Muscle layer of duodenum (tissue), 2 donors: ENCODE data around the gene ANKRD49.

ENCODE experiments used
- H3K27ac ChIP-seq: one replicate; pipeline ENCODE4 v1.7.0; 2013; ENCODE audit warnings: mild to moderate bottlenecking, low read length
- H3K27me3 ChIP-seq: one replicate; pipeline ENCODE4 v1.7.0; 2013; ENCODE audit warnings: low read depth, mild to moderate bottlenecking, control low read depth, low read length
- H3K36me3 ChIP-seq, 2 donors: one replicate each; pipeline ENCODE4 v1.7.0; 2013; ENCODE audit warnings: low read length in 2 of 2, control low read depth in 1 of 2, mild to moderate bottlenecking in 1 of 2; ENCODE audit not compliant: insufficient read depth in 2 of 2, control insufficient read depth in 1 of 2
- H3K4me1 ChIP-seq, 2 donors: one replicate each; pipeline ENCODE4 v1.7.0; 2013; ENCODE audit warnings: low read length in 2 of 2, mild to moderate bottlenecking in 2 of 2, control low read depth in 1 of 2, moderate library complexity in 1 of 2; ENCODE audit not compliant: insufficient read depth in 2 of 2, control insufficient read depth in 1 of 2
- H3K4me3 ChIP-seq, 2 donors: one replicate each; pipeline ENCODE4 v1.7.0; 2013; ENCODE audit warnings: low read length in 2 of 2, low read depth in 1 of 2, mild to moderate bottlenecking in 1 of 2
- H3K9me3 ChIP-seq, 2 donors: one replicate each; pipeline ENCODE4 v1.7.0; 2013; ENCODE audit warnings: low read length in 2 of 2, control low read depth in 1 of 2, mild to moderate bottlenecking in 1 of 2; ENCODE audit not compliant: control insufficient read depth in 1 of 2
- donor health status: healthy.

Gene ANKRD49

DNA sequence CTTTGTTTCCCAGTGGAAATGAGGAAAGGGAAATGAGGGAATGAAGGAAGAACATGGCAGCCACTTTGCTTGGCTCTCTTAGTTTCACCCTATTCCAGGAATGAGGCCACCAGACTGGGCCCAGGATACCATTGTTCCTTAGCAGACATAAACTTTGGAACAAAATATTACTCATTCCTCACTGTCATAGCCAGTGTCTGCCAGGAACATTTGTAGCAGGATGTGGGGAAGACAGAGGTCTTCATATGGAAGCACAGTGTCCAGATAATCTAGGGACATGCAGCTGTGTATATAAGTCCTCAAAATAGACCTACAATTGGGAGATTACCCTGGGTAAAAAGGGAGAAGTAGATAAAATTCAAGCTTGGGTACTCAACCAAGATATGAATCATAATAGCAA is 34.8 kb downstream of the ANKRD49 start:
- Histone ChIP-seq H3K4me1 (peaks cover 4 to 7% of the 10 kb centered on the region in 2 donors), H3K9me3 (no peaks in the 10 kb centered on the region), H3K4me3 (no peak overlapping the region), H3K27me3 (no peaks in the 10 kb centered on the region), H3K27ac (no peak overlapping the region), H3K36me3 (no peaks in the 10 kb centered on the region)

DNA sequence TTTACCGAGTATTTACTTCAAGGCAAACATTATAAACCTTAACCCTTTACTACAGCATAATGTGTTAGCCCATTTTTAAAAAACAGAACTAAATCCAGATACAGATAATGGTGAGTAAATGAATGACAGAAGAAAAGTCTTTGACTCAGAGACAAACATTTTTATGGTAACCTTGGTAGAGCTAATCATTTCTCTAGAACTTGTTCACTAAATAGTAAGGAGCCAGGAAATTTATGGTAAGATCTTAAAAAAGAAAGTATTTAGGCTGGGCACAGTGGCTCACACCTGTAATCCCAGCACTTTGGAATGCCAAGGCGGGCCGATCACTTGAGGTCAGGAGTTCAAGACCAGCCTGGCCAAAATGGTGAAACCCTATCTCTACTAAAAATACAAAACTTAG is 38.4 kb downstream of the ANKRD49 start:
- H3K4me3 ChIP-seq = no peak overlapping the region
- H3K4me1 ChIP-seq = peaks cover 4 to 8% of the 10 kb centered on the region in 2 donors
- no peaks in the 10 kb centered on the region for H3K27me3 ChIP-seq
- no peak overlapping the region for H3K27ac ChIP-seq
- no peaks in the 10 kb centered on the region for H3K9me3 ChIP-seq
- no peaks in the 10 kb centered on the region for H3K36me3 ChIP-seq

DNA sequence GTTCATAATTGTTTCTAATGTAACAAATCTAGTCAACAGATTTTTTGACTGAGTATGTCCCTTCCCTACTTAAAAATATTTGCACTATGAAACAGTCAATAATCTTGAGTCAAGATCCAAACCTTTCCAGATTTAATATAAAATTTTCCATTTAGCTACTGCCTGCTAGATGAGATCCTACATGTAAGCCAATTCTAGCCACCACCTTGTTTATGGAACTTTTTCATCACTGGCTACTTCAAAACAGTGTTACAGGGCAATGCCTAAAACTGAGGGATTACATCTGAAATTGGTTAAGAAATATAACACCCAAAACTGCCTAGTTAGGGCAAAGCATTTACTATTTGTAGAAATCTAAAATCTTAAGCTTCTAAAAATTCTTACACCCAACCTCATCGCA is 39.4 kb downstream of the ANKRD49 start:
- H3K27ac ChIP-seq = no peak overlapping the region
- H3K27me3 ChIP-seq = no peaks in the 10 kb centered on the region
- no peaks in the 10 kb centered on the region for H3K9me3 ChIP-seq
- no peaks in the 10 kb centered on the region for H3K36me3 ChIP-seq
- H3K4me3 ChIP-seq = no peak overlapping the region
- H3K4me1 ChIP-seq = peaks cover 4 to 8% of the 10 kb centered on the region in 2 donors

DNA sequence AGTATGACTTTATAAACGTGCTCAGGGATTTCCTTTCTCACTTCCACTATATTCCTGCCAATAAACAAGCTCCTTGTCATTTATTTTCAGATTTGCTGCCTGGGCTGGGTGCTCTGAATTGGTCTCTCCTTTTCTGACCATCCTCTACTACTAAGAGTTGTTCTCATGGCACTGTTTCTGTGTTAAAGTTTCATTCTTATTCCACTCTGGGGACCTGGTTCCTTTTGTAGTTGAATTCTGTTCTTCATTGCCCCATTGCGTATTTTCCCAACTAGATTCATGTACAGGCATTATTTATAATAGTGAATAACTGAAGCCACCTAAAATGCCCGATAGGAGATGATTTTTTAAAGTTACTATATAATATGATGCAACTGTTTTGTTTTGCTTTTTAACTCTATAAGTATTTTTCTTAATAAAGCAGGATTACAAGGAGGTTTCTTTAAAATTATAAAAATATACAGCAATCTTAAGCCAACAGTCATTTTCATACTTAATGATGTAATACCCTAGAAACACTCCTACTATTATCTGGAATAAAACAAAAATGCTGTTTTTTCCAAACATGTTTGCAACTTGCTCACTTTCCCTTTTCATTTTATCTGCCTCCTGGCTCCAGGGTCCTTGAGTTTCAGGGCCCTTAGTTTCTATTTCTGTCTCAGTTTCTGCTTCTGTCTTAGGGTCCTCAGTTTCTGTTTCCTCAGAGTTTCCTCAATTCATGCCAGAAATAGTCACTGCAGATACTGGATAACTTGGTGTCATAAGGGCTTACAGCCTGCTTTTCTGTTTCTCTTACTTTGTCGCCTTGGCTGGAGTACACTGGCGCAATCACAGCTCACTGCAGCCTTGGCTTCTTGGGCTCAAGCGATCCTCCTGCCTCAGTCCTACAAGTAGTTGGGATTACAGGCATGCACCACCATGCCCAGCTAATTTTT is 40.2 kb downstream of the ANKRD49 start:
- peak overlapping the region in 1 of 2 donors; percentile 3 for H3K4me3 ChIP-seq
- no peak overlapping the region for H3K27ac ChIP-seq
- no peaks in the 10 kb centered on the region for H3K27me3 ChIP-seq
- H3K4me1 ChIP-seq = peaks cover 4 to 8% of the 10 kb centered on the region in 2 donors
- no peaks in the 10 kb centered on the region for H3K36me3 ChIP-seq
- no peaks in the 10 kb centered on the region for H3K9me3 ChIP-seq

DNA sequence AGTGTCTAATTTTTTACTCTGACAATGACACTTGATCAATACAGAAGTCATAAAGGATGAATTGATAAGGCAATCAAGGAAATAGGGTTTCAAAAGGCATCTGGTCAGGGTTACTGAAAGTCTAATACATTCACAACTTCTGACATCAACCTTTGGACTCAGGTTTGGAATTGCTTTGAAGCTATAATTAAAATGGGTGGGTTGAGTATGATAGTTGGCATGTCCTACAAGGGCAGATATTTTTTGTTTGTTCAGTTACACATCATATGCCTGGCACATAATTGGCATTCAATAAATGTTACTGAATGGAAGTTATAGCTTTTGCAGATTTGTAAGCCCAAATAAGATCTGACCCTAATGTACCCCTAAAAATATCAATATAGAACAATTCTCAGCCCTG is 42.6 kb downstream of the ANKRD49 start:
- Histone ChIP-seq H3K9me3 (no peaks in the 10 kb centered on the region), H3K27ac (no peak overlapping the region), H3K4me1 (peaks cover 4 to 8% of the 10 kb centered on the region in 2 donors), H3K27me3 (no peaks in the 10 kb centered on the region), H3K36me3 (no peaks in the 10 kb centered on the region), H3K4me3 (no peak overlapping the region)

DNA sequence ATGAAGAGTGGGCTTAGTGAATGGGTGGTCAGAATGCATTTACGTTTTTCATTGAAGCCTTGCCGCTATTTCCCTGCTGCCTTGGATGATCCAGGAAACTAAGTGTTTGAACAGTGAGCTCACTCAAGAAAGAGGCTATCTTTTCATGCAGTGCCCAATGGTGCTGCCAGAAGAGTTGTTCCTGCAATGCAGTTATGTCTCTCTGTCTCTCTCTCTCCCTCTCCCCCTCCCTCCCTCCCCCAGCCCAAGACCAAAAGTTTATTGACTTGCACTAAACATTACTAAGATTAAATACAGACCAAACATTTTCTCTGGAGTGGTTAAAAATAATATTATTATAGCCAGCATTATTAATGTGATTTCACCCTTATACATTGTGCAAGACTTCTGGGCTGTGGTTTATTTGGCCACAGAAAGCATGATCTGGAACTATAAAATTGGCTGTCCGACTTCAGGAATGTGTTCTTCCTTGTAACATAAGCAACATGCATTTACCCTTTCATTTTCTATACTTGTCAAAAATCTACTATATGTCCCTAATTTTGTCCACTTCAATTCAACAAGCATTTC is 43.3 kb downstream of the ANKRD49 start:
- Histone ChIP-seq H3K4me1 (peaks cover 4 to 8% of the 10 kb centered on the region in 2 donors), H3K9me3 (no peaks in the 10 kb centered on the region), H3K4me3 (no peak overlapping the region), H3K27me3 (no peaks in the 10 kb centered on the region), H3K36me3 (no peaks in the 10 kb centered on the region), H3K27ac (no peak overlapping the region)

DNA sequence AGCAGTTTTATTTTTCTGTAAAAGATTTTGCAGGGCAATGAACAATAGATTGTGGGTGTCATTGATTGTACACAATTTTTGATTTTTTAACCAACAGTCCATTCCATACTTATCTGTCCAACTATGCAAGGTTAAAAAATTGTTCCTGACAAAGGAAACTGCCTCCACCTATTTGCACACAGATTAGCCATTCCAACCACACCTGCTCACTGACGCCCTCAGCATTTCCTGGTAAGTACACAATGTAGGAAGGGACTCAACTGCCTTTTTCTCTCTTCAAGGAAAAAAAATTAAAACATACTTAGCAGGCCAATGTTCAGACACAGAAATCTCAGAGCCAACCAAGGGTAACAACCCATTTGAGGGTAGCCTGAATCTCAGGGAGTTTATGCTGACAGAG is 45.6 kb downstream of the ANKRD49 start:
- peaks cover 0 to 3% of the 10 kb centered on the region in 2 donors for H3K36me3 ChIP-seq

DNA sequence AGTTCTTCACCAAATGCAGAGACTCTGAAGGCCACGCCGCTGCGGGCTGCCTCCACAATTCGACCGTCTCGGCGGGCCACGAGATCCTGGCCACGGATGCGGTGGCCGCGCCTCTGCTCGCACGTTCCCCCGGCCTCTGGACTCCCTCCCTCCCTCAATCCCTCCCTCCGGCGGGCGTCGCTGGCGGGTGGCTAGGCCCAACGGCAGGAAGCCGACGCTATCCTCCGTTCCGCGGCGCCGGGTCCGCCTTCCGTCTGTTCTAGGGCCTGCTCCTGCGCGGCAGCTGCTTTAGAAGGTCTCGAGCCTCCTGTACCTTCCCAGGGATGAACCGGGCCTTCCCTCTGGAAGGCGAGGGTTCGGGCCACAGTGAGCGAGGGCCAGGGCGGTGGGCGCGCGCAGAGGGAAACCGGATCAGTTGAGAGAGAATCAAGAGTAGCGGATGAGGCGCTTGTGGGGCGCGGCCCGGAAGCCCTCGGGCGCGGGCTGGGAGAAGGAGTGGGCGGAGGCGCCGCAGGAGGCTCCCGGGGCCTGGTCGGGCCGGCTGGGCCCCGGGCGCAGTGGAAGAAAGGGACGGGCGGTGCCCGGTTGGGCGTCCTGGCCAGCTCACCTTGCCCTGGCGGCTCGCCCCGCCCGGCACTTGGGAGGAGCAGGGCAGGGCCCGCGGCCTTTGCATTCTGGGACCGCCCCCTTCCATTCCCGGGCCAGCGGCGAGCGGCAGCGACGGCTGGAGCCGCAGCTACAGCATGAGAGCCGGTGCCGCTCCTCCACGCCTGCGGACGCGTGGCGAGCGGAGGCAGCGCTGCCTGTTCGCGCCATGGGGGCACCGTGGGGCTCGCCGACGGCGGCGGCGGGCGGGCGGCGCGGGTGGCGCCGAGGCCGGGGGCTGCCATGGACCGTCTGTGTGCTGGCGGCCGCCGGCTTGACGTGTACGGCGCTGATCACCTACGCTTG is 50.2 kb downstream of the ANKRD49 start, which contains the start of gene FUT4:
Gene FUT4, plus strand, starts transcription at position 227 of the 951 bp plus-strand sequence. Its CDS starts 213 bp downstream, at position 440.
- no peaks in the 10 kb centered on the region for H3K27me3 ChIP-seq
- H3K4me1 ChIP-seq = peaks cover 0 to 45% of the 10 kb centered on the region in 2 donors
- peak within 1 kb of the TSS; percentile 82 for H3K27ac ChIP-seq
- H3K36me3 ChIP-seq = peaks cover 0 to 3% of the 10 kb centered on the region in 2 donors
- no peaks in the 10 kb centered on the region for H3K9me3 ChIP-seq
- peak within 1 kb of the TSS; percentile 70 to 72 for H3K4me3 ChIP-seq

More for the DNA sequence above, 45.6 kb downstream of the ANKRD49 start:
- Histone ChIP-seq H3K27me3 (no peaks in the 10 kb centered on the region), H3K9me3 (no peaks in the 10 kb centered on the region), H3K27ac (peak overlapping the region; percentile 47), H3K4me3 (no peak overlapping the region), H3K4me1 (peaks cover 0 to 9% of the 10 kb centered on the region in 2 donors)

DNA sequence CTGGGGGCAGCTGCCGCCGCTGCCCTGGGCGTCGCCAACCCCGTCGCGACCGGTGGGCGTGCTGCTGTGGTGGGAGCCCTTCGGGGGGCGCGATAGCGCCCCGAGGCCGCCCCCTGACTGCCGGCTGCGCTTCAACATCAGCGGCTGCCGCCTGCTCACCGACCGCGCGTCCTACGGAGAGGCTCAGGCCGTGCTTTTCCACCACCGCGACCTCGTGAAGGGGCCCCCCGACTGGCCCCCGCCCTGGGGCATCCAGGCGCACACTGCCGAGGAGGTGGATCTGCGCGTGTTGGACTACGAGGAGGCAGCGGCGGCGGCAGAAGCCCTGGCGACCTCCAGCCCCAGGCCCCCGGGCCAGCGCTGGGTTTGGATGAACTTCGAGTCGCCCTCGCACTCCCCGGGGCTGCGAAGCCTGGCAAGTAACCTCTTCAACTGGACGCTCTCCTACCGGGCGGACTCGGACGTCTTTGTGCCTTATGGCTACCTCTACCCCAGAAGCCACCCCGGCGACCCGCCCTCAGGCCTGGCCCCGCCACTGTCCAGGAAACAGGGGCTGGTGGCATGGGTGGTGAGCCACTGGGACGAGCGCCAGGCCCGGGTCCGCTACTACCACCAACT is 51.0 kb downstream of the ANKRD49 start:
- Histone ChIP-seq H3K27me3 (no peaks in the 10 kb centered on the region), H3K4me3 (peak overlapping the region; percentile 70 to 72), H3K27ac (no peak overlapping the region), H3K9me3 (no peaks in the 10 kb centered on the region), H3K4me1 (peaks cover 0 to 49% of the 10 kb centered on the region in 2 donors), H3K36me3 (peaks cover 0 to 3% of the 10 kb centered on the region in 2 donors)

DNA sequence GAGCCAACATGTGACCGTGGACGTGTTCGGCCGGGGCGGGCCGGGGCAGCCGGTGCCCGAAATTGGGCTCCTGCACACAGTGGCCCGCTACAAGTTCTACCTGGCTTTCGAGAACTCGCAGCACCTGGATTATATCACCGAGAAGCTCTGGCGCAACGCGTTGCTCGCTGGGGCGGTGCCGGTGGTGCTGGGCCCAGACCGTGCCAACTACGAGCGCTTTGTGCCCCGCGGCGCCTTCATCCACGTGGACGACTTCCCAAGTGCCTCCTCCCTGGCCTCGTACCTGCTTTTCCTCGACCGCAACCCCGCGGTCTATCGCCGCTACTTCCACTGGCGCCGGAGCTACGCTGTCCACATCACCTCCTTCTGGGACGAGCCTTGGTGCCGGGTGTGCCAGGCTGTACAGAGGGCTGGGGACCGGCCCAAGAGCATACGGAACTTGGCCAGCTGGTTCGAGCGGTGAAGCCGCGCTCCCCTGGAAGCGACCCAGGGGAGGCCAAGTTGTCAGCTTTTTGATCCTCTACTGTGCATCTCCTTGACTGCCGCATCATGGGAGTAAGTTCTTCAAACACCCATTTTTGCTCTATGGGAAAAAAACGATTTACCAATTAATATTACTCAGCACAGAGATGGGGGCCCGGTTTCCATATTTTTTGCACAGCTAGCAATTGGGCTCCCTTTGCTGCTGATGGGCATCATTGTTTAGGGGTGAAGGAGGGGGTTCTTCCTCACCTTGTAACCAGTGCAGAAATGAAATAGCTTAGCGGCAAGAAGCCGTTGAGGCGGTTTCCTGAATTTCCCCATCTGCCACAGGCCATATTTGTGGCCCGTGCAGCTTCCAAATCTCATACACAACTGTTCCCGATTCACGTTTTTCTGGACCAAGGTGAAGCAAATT is 51.7 kb downstream of the ANKRD49 start:
- H3K4me1 ChIP-seq = peaks cover 0 to 49% of the 10 kb centered on the region in 2 donors
- H3K27me3 ChIP-seq = no peaks in the 10 kb centered on the region
- no peaks in the 10 kb centered on the region for H3K9me3 ChIP-seq
- H3K27ac ChIP-seq = peak overlapping the region; percentile 10
- H3K4me3 ChIP-seq = peak overlapping the region; percentile 70 to 72
- H3K36me3 ChIP-seq = peaks cover 0 to 3% of the 10 kb centered on the region in 2 donors
